ENCODE data around the gene SORCS2.

Gene SORCS2

DNA sequence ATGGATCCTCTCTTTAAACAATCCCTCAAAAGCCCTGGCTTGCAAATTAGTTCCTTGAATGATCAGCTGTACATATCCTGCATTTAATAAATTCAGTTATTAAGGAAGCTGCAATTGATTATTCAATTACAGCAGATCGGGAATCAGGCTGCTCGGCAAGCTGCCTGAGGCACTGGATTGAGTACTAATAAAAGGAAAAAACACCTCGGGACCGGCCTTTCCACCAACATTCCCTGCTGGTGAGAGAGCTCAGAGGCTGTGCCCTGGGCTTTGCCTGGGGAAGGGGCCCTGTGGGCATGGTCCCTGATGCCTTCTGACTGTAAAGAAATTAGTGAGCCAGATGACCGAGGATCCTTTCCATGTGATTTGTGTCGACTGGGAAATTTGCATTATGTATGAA lies 69.2 kb downstream of the SORCS2 start:
- TF ChIP-seq, protein P1, sequence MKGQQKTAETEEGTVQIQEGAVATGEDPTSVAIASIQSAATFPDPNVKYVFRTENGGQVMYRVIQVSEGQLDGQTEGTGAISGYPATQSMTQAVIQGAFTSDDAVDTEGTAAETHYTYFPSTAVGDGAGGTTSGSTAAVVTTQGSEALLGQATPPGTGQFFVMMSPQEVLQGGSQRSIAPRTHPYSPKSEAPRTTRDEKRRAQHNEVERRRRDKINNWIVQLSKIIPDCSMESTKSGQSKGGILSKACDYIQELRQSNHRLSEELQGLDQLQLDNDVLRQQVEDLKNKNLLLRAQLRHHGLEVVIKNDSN (IDR thresholded peaks at IDR 0.05), result no peak
- TF ChIP-seq NFIC (IDR thresholded peaks at IDR 0.05) (no peak), EP300 (IDR thresholded peaks at IDR 0.05; ENCODE audit: borderline replicate concordance) (no peak), TCF12 (IDR thresholded peaks at IDR 0.05; ENCODE audit: low read depth) (no peak), FOXM1 (IDR thresholded peaks at IDR 0.05; ENCODE audit: borderline replicate concordance, low read depth) (no peak), CEBPB (IDR thresholded peaks at IDR 0.05) (no peak)
- TF ChIP-seq, protein P2, sequence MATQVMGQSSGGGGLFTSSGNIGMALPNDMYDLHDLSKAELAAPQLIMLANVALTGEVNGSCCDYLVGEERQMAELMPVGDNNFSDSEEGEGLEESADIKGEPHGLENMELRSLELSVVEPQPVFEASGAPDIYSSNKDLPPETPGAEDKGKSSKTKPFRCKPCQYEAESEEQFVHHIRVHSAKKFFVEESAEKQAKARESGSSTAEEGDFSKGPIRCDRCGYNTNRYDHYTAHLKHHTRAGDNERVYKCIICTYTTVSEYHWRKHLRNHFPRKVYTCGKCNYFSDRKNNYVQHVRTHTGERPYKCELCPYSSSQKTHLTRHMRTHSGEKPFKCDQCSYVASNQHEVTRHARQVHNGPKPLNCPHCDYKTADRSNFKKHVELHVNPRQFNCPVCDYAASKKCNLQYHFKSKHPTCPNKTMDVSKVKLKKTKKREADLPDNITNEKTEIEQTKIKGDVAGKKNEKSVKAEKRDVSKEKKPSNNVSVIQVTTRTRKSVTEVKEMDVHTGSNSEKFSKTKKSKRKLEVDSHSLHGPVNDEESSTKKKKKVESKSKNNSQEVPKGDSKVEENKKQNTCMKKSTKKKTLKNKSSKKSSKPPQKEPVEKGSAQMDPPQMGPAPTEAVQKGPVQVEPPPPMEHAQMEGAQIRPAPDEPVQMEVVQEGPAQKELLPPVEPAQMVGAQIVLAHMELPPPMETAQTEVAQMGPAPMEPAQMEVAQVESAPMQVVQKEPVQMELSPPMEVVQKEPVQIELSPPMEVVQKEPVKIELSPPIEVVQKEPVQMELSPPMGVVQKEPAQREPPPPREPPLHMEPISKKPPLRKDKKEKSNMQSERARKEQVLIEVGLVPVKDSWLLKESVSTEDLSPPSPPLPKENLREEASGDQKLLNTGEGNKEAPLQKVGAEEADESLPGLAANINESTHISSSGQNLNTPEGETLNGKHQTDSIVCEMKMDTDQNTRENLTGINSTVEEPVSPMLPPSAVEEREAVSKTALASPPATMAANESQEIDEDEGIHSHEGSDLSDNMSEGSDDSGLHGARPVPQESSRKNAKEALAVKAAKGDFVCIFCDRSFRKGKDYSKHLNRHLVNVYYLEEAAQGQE (IDR thresholded peaks at IDR 0.05; ENCODE audit: low read depth), result no peak
- TF ChIP-seq, protein P3, sequence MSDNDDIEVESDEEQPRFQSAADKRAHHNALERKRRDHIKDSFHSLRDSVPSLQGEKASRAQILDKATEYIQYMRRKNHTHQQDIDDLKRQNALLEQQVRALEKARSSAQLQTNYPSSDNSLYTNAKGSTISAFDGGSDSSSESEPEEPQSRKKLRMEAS (IDR thresholded peaks at IDR 0.05), result no peak

- TF ChIP-seq FOXM1 (IDR thresholded peaks at IDR 0.05; ENCODE audit: borderline replicate concordance, low read depth) (no peak), YY1 (IDR thresholded peaks at IDR 0.05; ENCODE audit: low read depth) (no peak), RAD21 (IDR thresholded peaks at IDR 0.05; ENCODE audit: low read depth) (no peak), CREB1 (IDR thresholded peaks at IDR 0.05; ENCODE audit: low read depth) (no peak), EP300 (IDR thresholded peaks at IDR 0.05; ENCODE audit: borderline replicate concordance) (no peak), ZBTB7A (IDR thresholded peaks at IDR 0.05; ENCODE audit: low read depth) (no peak), EGR1 (IDR thresholded peaks at IDR 0.05) (no peak), TCF12 (IDR thresholded peaks at IDR 0.05; ENCODE audit: low read depth) (no peak), TEAD4 (IDR thresholded peaks at IDR 0.05) (no peak), NFIC (IDR thresholded peaks at IDR 0.05) (no peak), CEBPB (IDR thresholded peaks at IDR 0.05) (no peak), TAF1 (IDR thresholded peaks at IDR 0.05; ENCODE audit: low read depth) (no peak)
- TF ChIP-seq, protein P1 (IDR thresholded peaks at IDR 0.05), result no peak
- TF ChIP-seq, protein P2 (IDR thresholded peaks at IDR 0.05; ENCODE audit: low read depth), result no peak
- TF ChIP-seq, protein P3 (IDR thresholded peaks at IDR 0.05), result no peak
These were observed 69.8 kb downstream of the SORCS2 start for GRCh38 chr4:7262134-7262533.

GRCh38 chr4:7263166-7263565 lies 70.8 kb downstream of the SORCS2 start:
- TF ChIP-seq TAF1 (IDR thresholded peaks at IDR 0.05; ENCODE audit: low read depth) (no peak), CREB1 (IDR thresholded peaks at IDR 0.05; ENCODE audit: low read depth) (no peak), TEAD4 (IDR thresholded peaks at IDR 0.05) (no peak), EGR1 (IDR thresholded peaks at IDR 0.05) (no peak)
- TF ChIP-seq, protein P3 (IDR thresholded peaks at IDR 0.05), result no peak
- TF ChIP-seq, protein P2 (IDR thresholded peaks at IDR 0.05; ENCODE audit: low read depth), result no peak

GRCh38 chr4:7264694-7265093 lies 72.4 kb downstream of the SORCS2 start:
- TF ChIP-seq TEAD4 (IDR thresholded peaks at IDR 0.05) (no peak), FOXM1 (IDR thresholded peaks at IDR 0.05; ENCODE audit: borderline replicate concordance, low read depth) (no peak), TAF1 (IDR thresholded peaks at IDR 0.05; ENCODE audit: low read depth) (no peak), YY1 (IDR thresholded peaks at IDR 0.05; ENCODE audit: low read depth) (no peak), EP300 (IDR thresholded peaks at IDR 0.05; ENCODE audit: borderline replicate concordance) (no peak), ZBTB7A (IDR thresholded peaks at IDR 0.05; ENCODE audit: low read depth) (no peak), CEBPB (IDR thresholded peaks at IDR 0.05) (no peak), CREB1 (IDR thresholded peaks at IDR 0.05; ENCODE audit: low read depth) (no peak), TCF12 (IDR thresholded peaks at IDR 0.05; ENCODE audit: low read depth) (no peak), EGR1 (IDR thresholded peaks at IDR 0.05) (no peak), RAD21 (IDR thresholded peaks at IDR 0.05; ENCODE audit: low read depth) (no peak)
- TF ChIP-seq, protein P3 (IDR thresholded peaks at IDR 0.05), result no peak
- TF ChIP-seq, protein P1 (IDR thresholded peaks at IDR 0.05), result no peak
- TF ChIP-seq, protein P2 (IDR thresholded peaks at IDR 0.05; ENCODE audit: low read depth), result no peak

All from Ishikawa (cell line).